HG02588 (cell line): ENCODE measurements around the gene CTXND1.
"Not testable (repeated sequence)": the region's sequence is repeated elsewhere in the genome, so short reads cannot be mapped to it uniquely, and the experiment has no call there.

Experiments used
- ATAC-seq: cut with Tn5 transposase; IDR thresholded peaks from one replicate; pipeline ENCODE4 v1.9.1; 2021; ENCODE audit warnings: mild to moderate bottlenecking, moderate library complexity; ENCODE audit not compliant: unreplicated experiment

The CTXND1 gene

GRCh38 chr15:80252121-80252518 lies at the start of gene CTXND1:
CTXND1 (minus strand) TSS chr15:80252213; CDS start chr15:80201949, 50,264 bp downstream.
- ATAC-seq: no peak

GRCh38 chr15:80301472-80301871 lies 49.5 kb upstream of the CTXND1 start:
- no peak for ATAC-seq

GRCh38 chr15:80295777-80296176 lies 43.8 kb upstream of the CTXND1 start:
- not testable (repeated sequence) for ATAC-seq

- no peak for ATAC-seq
Measured at GRCh38 chr15:80292079-80292478, 40.1 kb upstream of the CTXND1 start.

- ATAC-seq: not testable (repeated sequence)
Measured at GRCh38 chr15:80290891-80291290, 38.9 kb upstream of the CTXND1 start.

GRCh38 chr15:80289528-80290495 lies 37.8 kb upstream of the CTXND1 start:
- no peak for ATAC-seq

GRCh38 chr15:80288131-80288530 lies 36.1 kb upstream of the CTXND1 start:
- ATAC-seq: no peak

GRCh38 chr15:80286055-80286454 lies 34.0 kb upstream of the CTXND1 start:
- ATAC-seq: no peak

- ATAC-seq: no peak
Measured at GRCh38 chr15:80285379-80285778, 33.4 kb upstream of the CTXND1 start.

- ATAC-seq: no peak
Measured at GRCh38 chr15:80283531-80283930, 31.5 kb upstream of the CTXND1 start.

GRCh38 chr15:80277147-80277546 lies 25.1 kb upstream of the CTXND1 start:
- no peak for ATAC-seq

GRCh38 chr15:80275961-80276360 lies 23.9 kb upstream of the CTXND1 start:
- no peak for ATAC-seq

GRCh38 chr15:80274996-80275395 lies 23.0 kb upstream of the CTXND1 start:
- ATAC-seq: no peak

- no peak for ATAC-seq
Measured at GRCh38 chr15:80274554-80274953, 22.5 kb upstream of the CTXND1 start.

- no peak for ATAC-seq
Measured at GRCh38 chr15:80272987-80273386, 21.0 kb upstream of the CTXND1 start.

GRCh38 chr15:80270472-80270871 lies 18.5 kb upstream of the CTXND1 start:
- no peak for ATAC-seq

GRCh38 chr15:80268101-80268500 lies 16.1 kb upstream of the CTXND1 start:
- ATAC-seq: no peak

GRCh38 chr15:80267658-80268057 lies 15.6 kb upstream of the CTXND1 start:
- no peak for ATAC-seq

GRCh38 chr15:80266745-80267144 lies 14.7 kb upstream of the CTXND1 start:
- ATAC-seq: no peak

GRCh38 chr15:80266113-80266512 lies 14.1 kb upstream of the CTXND1 start:
- ATAC-seq: no peak

- ATAC-seq: no peak
Measured at GRCh38 chr15:80265021-80265420, 13.0 kb upstream of the CTXND1 start.

- ATAC-seq: no peak
Measured at GRCh38 chr15:80264031-80264430, 12.0 kb upstream of the CTXND1 start.

GRCh38 chr15:80260551-80260950 lies 8.5 kb upstream of the CTXND1 start:
- no peak for ATAC-seq
